ENCODE data around the gene TNK2.
"Not testable (repeated sequence)": the region's sequence is repeated elsewhere in the genome, so short reads cannot be mapped to it uniquely, and the experiment has no call there.

GRCh38 chr3:195955416-195955841, 47.1 kb upstream of the TNK2 start:
- TF ChIP-seq, protein P1, sequence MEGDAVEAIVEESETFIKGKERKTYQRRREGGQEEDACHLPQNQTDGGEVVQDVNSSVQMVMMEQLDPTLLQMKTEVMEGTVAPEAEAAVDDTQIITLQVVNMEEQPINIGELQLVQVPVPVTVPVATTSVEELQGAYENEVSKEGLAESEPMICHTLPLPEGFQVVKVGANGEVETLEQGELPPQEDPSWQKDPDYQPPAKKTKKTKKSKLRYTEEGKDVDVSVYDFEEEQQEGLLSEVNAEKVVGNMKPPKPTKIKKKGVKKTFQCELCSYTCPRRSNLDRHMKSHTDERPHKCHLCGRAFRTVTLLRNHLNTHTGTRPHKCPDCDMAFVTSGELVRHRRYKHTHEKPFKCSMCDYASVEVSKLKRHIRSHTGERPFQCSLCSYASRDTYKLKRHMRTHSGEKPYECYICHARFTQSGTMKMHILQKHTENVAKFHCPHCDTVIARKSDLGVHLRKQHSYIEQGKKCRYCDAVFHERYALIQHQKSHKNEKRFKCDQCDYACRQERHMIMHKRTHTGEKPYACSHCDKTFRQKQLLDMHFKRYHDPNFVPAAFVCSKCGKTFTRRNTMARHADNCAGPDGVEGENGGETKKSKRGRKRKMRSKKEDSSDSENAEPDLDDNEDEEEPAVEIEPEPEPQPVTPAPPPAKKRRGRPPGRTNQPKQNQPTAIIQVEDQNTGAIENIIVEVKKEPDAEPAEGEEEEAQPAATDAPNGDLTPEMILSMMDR (optimal IDR thresholded peaks at IDR 0.05 in 1 of 3, IDR thresholded peaks at IDR 0.05 in 1 of 3, conservative IDR thresholded peaks at IDR 0.05 in 1 of 3; ENCODE audit: extremely low read depth in 1 of 3, insufficient read depth in 2 of 3, low read length in 3 of 3), result not testable (repeated sequence)
- TF ChIP-seq EZH2 (IDR thresholded peaks at IDR 0.05; ENCODE audit: low read length), result not testable (repeated sequence)

Measured in keratinocyte (primary cell).